ENCODE results near the gene CDCP2.

GRCh38 chr1:54167422-54168139, 14.8 kb upstream of the CDCP2 start:
- TF ChIP-seq, protein P1, sequence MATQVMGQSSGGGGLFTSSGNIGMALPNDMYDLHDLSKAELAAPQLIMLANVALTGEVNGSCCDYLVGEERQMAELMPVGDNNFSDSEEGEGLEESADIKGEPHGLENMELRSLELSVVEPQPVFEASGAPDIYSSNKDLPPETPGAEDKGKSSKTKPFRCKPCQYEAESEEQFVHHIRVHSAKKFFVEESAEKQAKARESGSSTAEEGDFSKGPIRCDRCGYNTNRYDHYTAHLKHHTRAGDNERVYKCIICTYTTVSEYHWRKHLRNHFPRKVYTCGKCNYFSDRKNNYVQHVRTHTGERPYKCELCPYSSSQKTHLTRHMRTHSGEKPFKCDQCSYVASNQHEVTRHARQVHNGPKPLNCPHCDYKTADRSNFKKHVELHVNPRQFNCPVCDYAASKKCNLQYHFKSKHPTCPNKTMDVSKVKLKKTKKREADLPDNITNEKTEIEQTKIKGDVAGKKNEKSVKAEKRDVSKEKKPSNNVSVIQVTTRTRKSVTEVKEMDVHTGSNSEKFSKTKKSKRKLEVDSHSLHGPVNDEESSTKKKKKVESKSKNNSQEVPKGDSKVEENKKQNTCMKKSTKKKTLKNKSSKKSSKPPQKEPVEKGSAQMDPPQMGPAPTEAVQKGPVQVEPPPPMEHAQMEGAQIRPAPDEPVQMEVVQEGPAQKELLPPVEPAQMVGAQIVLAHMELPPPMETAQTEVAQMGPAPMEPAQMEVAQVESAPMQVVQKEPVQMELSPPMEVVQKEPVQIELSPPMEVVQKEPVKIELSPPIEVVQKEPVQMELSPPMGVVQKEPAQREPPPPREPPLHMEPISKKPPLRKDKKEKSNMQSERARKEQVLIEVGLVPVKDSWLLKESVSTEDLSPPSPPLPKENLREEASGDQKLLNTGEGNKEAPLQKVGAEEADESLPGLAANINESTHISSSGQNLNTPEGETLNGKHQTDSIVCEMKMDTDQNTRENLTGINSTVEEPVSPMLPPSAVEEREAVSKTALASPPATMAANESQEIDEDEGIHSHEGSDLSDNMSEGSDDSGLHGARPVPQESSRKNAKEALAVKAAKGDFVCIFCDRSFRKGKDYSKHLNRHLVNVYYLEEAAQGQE (IDR thresholded peaks at IDR 0.05; ENCODE audit: insufficient read depth in 1 of 2, low read depth in 2 of 2, low read length in 1 of 2): no peak
- TF ChIP-seq, protein P2, sequence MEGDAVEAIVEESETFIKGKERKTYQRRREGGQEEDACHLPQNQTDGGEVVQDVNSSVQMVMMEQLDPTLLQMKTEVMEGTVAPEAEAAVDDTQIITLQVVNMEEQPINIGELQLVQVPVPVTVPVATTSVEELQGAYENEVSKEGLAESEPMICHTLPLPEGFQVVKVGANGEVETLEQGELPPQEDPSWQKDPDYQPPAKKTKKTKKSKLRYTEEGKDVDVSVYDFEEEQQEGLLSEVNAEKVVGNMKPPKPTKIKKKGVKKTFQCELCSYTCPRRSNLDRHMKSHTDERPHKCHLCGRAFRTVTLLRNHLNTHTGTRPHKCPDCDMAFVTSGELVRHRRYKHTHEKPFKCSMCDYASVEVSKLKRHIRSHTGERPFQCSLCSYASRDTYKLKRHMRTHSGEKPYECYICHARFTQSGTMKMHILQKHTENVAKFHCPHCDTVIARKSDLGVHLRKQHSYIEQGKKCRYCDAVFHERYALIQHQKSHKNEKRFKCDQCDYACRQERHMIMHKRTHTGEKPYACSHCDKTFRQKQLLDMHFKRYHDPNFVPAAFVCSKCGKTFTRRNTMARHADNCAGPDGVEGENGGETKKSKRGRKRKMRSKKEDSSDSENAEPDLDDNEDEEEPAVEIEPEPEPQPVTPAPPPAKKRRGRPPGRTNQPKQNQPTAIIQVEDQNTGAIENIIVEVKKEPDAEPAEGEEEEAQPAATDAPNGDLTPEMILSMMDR (IDR thresholded peaks at IDR 0.05): no peak
- TF ChIP-seq POLR2AphosphoS5 (IDR thresholded peaks at IDR 0.05; ENCODE audit: low read depth, low read length): no peak
- no peak for TF ChIP-seq SIN3A (IDR thresholded peaks at IDR 0.05; ENCODE audit: borderline replicate concordance, insufficient read depth, low read depth, low read length)
- TF ChIP-seq TCF7L2 (IDR thresholded peaks at IDR 0.05; ENCODE audit: low read depth, low read length): no peak
